Naive B cell (primary cell): ENCODE data around the gene CCDC90B. TPM values are rescaled to one million over a fixed set of nuclear protein-coding genes. Genes with fewer than 3 reads are reported as not detected.
A peak's percentile ranks its signal among the peaks of the same experiment; 100 is the strongest.
"Not testable (repeated sequence)": the region's sequence is repeated elsewhere in the genome, so short reads cannot be mapped to it uniquely, and the experiment has no call there.

ENCODE experiments used
- ATAC-seq, 2 donors: fragments of 150-1000 bp; cut with Tn5 transposase; 2 replicates each; pipeline ENCODE4 v1.10.0; 2021; ENCODE audit warnings: low read depth in 2 of 2, mild to moderate bottlenecking in 2 of 2, moderate library complexity in 2 of 2
- DNase-seq: peaks from one replicate; pipeline ENCODE4 v3.0.0; 2022
- H3K27ac Mint-ChIP-seq, 6 donors: one replicate each; pipeline ENCODE4 v1.8.0; 2020 to 2022; ENCODE audit warnings: mild to moderate bottlenecking in 6 of 6, mixed read lengths in 6 of 6, moderate library complexity in 5 of 6, inconsistent platforms in 2 of 6
- H3K27me3 Mint-ChIP-seq, 3 donors: one replicate each; pipeline ENCODE4 v1.8.0; 2021 to 2022; ENCODE audit warnings: mixed read lengths in 3 of 3, mild to moderate bottlenecking in 1 of 3
- H3K36me3 Mint-ChIP-seq, 2 donors: one replicate each; pipeline ENCODE4 v1.8.0; 2020 to 2022; ENCODE audit warnings: mixed read lengths in 2 of 2, inconsistent platforms in 1 of 2, mild to moderate bottlenecking in 1 of 2
- H3K4me1 Mint-ChIP-seq, 3 donors: one replicate each; pipeline ENCODE4 v1.8.0; 2020 to 2022; ENCODE audit warnings: mixed read lengths in 3 of 3, inconsistent platforms in 1 of 3, mild to moderate bottlenecking in 1 of 3, moderate library complexity in 1 of 3
- H3K4me3 Mint-ChIP-seq, 8 donors: one replicate each; pipeline ENCODE4 v1.8.0; 2020 to 2022; ENCODE audit warnings: mild to moderate bottlenecking in 8 of 8, mixed read lengths in 8 of 8, moderate library complexity in 8 of 8, inconsistent platforms in 2 of 8
- H3K9me3 Mint-ChIP-seq, 7 donors: one replicate each; pipeline ENCODE4 v1.8.0; 2020 to 2022; ENCODE audit warnings: mixed read lengths in 7 of 7, mild to moderate bottlenecking in 5 of 7, inconsistent platforms in 2 of 7, moderate library complexity in 1 of 7
- polyA plus RNA-seq, 6 donors: library from polyadenylated mRNA; unstranded; fragments of 300-500 nt; fragmentation: Illumina TruSeq; gene quantifications; one replicate each; pipeline ENCODE4 v1.2.3, GENCODE V29; 2021; ENCODE audit warnings: low read depth in 6 of 6

CCDC90B gene, protein sequence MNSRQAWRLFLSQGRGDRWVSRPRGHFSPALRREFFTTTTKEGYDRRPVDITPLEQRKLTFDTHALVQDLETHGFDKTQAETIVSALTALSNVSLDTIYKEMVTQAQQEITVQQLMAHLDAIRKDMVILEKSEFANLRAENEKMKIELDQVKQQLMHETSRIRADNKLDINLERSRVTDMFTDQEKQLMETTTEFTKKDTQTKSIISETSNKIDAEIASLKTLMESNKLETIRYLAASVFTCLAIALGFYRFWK
- polyA plus RNA-seq = 100 to 1,000 TPM in 1 of 6 donors, 10 to 100 TPM in 5; 67.5 to 106 (median 83.5) TPM

GRCh38 chr11:83285771-83286528 lies at the start of gene CCDC90B:
CCDC90B (minus strand) TSS chr11:83286367; CDS start chr11:83285972, 395 bp downstream.
- peaks cover 24 to 51% (median 35%) of the 10 kb centered on the region in 3 donors for H3K4me1 Mint-ChIP-seq
- peak; percentile 96 for DNase-seq
- H3K27me3 Mint-ChIP-seq = no peaks in the 10 kb centered on the region
- H3K4me3 Mint-ChIP-seq = peak within 1 kb of the TSS; percentile 96 to 100 (median 98)
- H3K36me3 Mint-ChIP-seq = no peaks in the 10 kb centered on the region
- H3K27ac Mint-ChIP-seq = peak within 1 kb of the TSS; percentile 98 to 100 (median 99)
- peak; percentile 86 to 88 for ATAC-seq
- H3K9me3 Mint-ChIP-seq = no peaks in the 10 kb centered on the region

DNA sequence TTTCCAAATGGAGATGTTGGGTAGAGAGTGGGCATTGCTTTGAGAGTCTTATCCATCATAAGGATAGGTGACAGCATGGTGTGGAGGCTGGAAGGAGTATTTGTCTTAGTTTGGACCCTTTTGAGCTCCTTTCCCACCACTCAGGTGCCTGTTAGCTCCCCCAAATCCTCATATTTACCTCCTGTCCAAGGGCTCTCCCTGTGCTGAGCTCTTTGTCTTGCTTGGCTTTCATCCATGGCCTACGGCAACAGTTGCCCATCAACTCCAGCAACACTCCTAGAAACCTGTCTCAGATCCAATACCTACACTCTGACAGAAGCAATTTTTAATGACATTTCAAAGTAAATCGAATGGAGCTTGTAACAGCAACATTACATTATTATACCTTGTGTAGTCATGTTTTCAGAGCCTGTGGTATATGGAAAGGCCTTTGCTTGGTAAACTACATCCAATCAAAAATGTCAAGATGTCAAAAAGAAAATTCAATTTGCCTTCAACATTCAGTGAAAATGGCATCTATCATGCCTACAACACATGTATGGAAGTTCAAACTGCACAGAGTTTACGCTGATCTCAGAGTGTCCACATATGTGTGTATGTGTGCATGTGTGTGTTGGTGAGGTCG lies 49.4 kb upstream of the CCDC90B start:
- Mint-ChIP-seq H3K27me3 (peaks cover 0 to 6% (median 4%) of the 10 kb centered on the region in 3 donors), H3K27ac (no peak overlapping the region), H3K9me3 (peaks cover 0 to 4% (median 0%) of the 10 kb centered on the region in 7 donors), H3K4me3 (no peak overlapping the region), H3K36me3 (peaks cover 0 to 7% of the 10 kb centered on the region in 2 donors), H3K4me1 (no peaks in the 10 kb centered on the region)
- ATAC-seq (no peak), DNase-seq (no peak)

DNA sequence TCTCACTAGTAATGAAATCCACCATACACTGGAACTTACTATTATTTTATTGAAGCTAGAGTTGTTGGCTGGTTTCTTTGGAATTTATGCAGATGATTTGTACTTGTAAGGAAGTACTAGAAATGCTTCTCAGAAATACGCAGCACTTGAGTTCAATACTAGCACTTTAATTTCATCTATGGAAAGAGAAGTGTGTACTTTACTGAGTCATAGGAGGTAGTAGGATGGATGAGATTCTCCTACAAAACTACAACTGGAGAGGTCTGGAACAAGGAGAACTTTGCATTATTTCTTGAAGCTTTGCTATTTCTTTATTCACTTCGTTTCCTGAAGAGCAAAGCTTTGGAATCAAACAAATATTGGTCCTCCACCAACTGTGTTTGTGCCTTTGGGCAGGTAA lies 44.1 kb upstream of the CCDC90B start:
- Mint-ChIP-seq H3K9me3 (peaks cover 1 to 12% (median 7%) of the 10 kb centered on the region in 7 donors), H3K27ac (peak overlapping the region in 1 of 6 donors; percentile 4), H3K36me3 (peaks cover 11 to 22% of the 10 kb centered on the region in 2 donors), H3K4me1 (no peaks in the 10 kb centered on the region), H3K27me3 (peaks cover 16 to 37% (median 36%) of the 10 kb centered on the region in 3 donors), H3K4me3 (no peak overlapping the region)
- DNase-seq (no peak), ATAC-seq (no peak)

DNA sequence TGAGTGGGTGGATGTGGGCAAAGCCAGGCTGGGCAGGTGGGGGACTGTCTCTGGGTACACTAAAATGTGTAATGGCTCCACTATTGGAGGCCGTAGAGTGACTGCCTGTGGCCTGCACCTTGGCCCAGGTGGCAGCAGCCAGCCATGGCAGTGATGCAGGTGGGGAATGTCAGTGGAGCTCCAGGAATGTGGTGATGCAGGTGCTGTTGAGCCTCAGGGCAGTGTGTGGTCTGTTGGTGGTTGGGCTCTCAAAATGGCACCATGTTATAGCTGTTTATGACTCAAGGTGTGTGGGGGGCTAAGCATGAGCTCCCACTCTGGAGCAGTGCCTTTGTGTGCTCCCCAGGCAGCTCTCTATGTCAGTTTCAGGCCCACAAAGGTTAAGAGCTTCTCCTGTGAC lies 40.2 kb upstream of the CCDC90B start:
- peaks cover 1 to 12% (median 7%) of the 10 kb centered on the region in 7 donors for H3K9me3 Mint-ChIP-seq
- DNase-seq = no peak
- H3K27ac Mint-ChIP-seq = no peak overlapping the region
- H3K4me3 Mint-ChIP-seq = no peak overlapping the region
- H3K36me3 Mint-ChIP-seq = peaks cover 11 to 22% of the 10 kb centered on the region in 2 donors
- ATAC-seq = no peak
- H3K27me3 Mint-ChIP-seq = peaks cover 38 to 72% (median 52%) of the 10 kb centered on the region in 3 donors
- H3K4me1 Mint-ChIP-seq = no peaks in the 10 kb centered on the region

- Mint-ChIP-seq H3K4me3 (no peak overlapping the region), H3K4me1 (no peaks in the 10 kb centered on the region), H3K27me3 (peaks cover 12 to 38% (median 16%) of the 10 kb centered on the region in 3 donors), H3K9me3 (peaks cover 0 to 5% (median 0%) of the 10 kb centered on the region in 7 donors), H3K36me3 (no peaks in the 10 kb centered on the region), H3K27ac (no peak overlapping the region)
- DNase-seq (no peak), ATAC-seq (no peak)
Observed at GRCh38 chr11:83319346-83319745, 33.2 kb upstream of the CCDC90B start.

DNA sequence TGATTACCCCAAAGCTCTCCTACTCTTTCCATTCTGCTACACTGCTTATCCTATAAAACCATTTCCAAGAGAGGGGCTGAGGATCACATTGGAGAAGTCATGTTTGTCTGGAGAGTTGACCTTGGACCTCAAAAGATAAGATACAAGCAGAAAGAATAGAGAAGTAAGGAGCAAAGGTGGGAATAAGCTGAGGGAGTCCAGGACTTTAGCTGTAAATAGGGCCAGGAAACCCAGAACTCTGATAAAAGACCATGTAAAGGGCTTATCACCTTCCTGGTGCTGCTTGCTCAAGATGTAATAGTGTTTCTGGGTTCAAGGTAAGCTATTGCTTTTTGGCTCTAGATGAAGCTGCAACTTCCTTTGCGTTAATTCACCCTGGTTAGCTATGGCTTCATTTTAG lies 32.8 kb upstream of the CCDC90B start:
- Mint-ChIP-seq H3K4me3 (no peak overlapping the region), H3K27me3 (peaks cover 7 to 35% (median 12%) of the 10 kb centered on the region in 3 donors), H3K4me1 (no peaks in the 10 kb centered on the region), H3K27ac (no peak overlapping the region), H3K9me3 (peaks cover 0 to 7% (median 0%) of the 10 kb centered on the region in 7 donors), H3K36me3 (no peaks in the 10 kb centered on the region)
- ATAC-seq = no peak
- no peak for DNase-seq

GRCh38 chr11:83317757-83318690 lies 31.9 kb upstream of the CCDC90B start:
- Mint-ChIP-seq H3K36me3 (no peaks in the 10 kb centered on the region), H3K4me1 (no peaks in the 10 kb centered on the region), H3K27ac (no peak overlapping the region), H3K9me3 (peaks cover 0 to 10% (median 0%) of the 10 kb centered on the region in 7 donors), H3K4me3 (no peak overlapping the region), H3K27me3 (peaks cover 0 to 35% (median 12%) of the 10 kb centered on the region in 3 donors)
- DNase-seq (no peak), ATAC-seq (no peak)

GRCh38 chr11:83316897-83317268 lies 30.7 kb upstream of the CCDC90B start:
- DNase-seq, H3K36me3 Mint-ChIP-seq, H3K4me3 Mint-ChIP-seq, H3K27ac Mint-ChIP-seq, H3K9me3 Mint-ChIP-seq, H3K4me1 Mint-ChIP-seq, ATAC-seq: not testable (repeated sequence)
- peaks cover 0 to 33% (median 4%) of the 10 kb centered on the region in 3 donors for H3K27me3 Mint-ChIP-seq

GRCh38 chr11:83316143-83316896 lies 30.2 kb upstream of the CCDC90B start:
- H3K27me3 Mint-ChIP-seq = peaks cover 4 to 35% (median 10%) of the 10 kb centered on the region in 3 donors
- not testable (repeated sequence) for H3K9me3 Mint-ChIP-seq, DNase-seq, H3K4me1 Mint-ChIP-seq, H3K36me3 Mint-ChIP-seq, H3K4me3 Mint-ChIP-seq, ATAC-seq, H3K27ac Mint-ChIP-seq

- no peaks in the 10 kb centered on the region for H3K4me1 Mint-ChIP-seq
- no peak overlapping the region for H3K27ac Mint-ChIP-seq
- H3K27me3 Mint-ChIP-seq = peaks cover 23 to 42% (median 28%) of the 10 kb centered on the region in 3 donors
- peaks cover 0 to 10% (median 0%) of the 10 kb centered on the region in 7 donors for H3K9me3 Mint-ChIP-seq
- H3K4me3 Mint-ChIP-seq = no peak overlapping the region
- no peaks in the 10 kb centered on the region for H3K36me3 Mint-ChIP-seq
- DNase-seq (no peak), ATAC-seq (no peak)
Observed at GRCh38 chr11:83312430-83312829, 26.3 kb upstream of the CCDC90B start.

DNA sequence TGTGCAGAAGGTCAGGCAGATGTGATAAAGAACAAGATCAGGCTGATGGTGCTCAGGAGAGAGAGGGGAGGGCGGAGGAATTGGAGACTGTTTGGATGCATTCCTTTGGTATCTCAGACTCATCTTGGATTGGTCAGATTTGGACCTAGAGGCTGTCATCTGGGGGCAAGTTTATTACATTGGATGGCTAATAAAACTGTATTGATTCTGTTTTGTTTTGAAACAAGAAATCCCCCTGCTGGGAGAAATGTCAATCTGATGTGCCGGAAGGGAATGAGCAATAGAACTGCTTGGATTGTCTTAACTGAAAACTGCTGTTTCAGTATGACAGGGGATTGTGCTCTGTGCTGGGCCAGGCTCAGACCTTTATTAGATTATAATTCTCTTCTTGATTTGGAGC lies 25.5 kb upstream of the CCDC90B start:
- DNase-seq (no peak), ATAC-seq (no peak)
- H3K4me1 Mint-ChIP-seq = no peaks in the 10 kb centered on the region
- no peak overlapping the region for H3K4me3 Mint-ChIP-seq
- no peaks in the 10 kb centered on the region for H3K36me3 Mint-ChIP-seq
- peaks cover 0 to 10% (median 0%) of the 10 kb centered on the region in 7 donors for H3K9me3 Mint-ChIP-seq
- H3K27ac Mint-ChIP-seq = no peak overlapping the region
- H3K27me3 Mint-ChIP-seq = peaks cover 23 to 42% (median 28%) of the 10 kb centered on the region in 3 donors

DNA sequence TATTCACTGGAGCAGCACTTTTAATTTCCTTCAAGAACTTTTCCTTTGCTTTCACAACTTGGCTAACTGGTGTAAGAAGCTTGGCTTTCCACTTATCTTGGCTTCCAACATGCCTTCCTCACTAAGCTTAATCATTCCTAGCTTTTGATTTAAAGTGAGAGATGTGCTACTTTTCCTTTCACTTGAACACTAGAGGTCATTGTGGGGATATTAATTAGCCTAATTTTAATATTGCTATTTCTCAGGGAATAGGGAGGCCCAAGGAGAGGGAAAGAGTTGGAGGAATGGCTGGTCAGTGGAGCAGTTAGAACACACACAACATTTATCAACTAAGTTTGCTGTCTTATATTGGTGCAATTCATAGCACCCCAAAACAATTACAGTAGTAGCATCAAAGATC lies 24.6 kb upstream of the CCDC90B start:
- H3K4me1 Mint-ChIP-seq = no peaks in the 10 kb centered on the region
- H3K4me3 Mint-ChIP-seq = no peak overlapping the region

More for the DNA sequence above, 24.6 kb upstream of the CCDC90B start:
- H3K36me3 Mint-ChIP-seq = no peaks in the 10 kb centered on the region
- ATAC-seq = no peak
- peak overlapping the region in 1 of 6 donors; percentile 91 for H3K27ac Mint-ChIP-seq
- DNase-seq = no peak
- H3K9me3 Mint-ChIP-seq = peaks cover 0 to 10% (median 0%) of the 10 kb centered on the region in 7 donors
- peaks cover 23 to 42% (median 31%) of the 10 kb centered on the region in 3 donors for H3K27me3 Mint-ChIP-seq
